ENCODE results near the gene SCRN2.

- TF ChIP-seq CTCF (IDR thresholded peaks at IDR 0.05) (no peak), ZFX (IDR thresholded peaks at IDR 0.05; ENCODE audit: borderline replicate concordance) (no peak)
Measured at GRCh38 chr17:47792457-47792856, 48.6 kb downstream of the SCRN2 start.

All from 22Rv1 (cell line).